GM12801 (cell line): ENCODE measurements around the gene C1QL2.

ENCODE experiments used
- CTCF ChIP-seq: IDR thresholded peaks from one replicate; pipeline ENCODE4 v1.5.1; 2011; ENCODE audit warnings: control low read depth; ENCODE audit not compliant: insufficient read length; ENCODE audit errors: extremely low read depth

The C1QL2 gene

DNA sequence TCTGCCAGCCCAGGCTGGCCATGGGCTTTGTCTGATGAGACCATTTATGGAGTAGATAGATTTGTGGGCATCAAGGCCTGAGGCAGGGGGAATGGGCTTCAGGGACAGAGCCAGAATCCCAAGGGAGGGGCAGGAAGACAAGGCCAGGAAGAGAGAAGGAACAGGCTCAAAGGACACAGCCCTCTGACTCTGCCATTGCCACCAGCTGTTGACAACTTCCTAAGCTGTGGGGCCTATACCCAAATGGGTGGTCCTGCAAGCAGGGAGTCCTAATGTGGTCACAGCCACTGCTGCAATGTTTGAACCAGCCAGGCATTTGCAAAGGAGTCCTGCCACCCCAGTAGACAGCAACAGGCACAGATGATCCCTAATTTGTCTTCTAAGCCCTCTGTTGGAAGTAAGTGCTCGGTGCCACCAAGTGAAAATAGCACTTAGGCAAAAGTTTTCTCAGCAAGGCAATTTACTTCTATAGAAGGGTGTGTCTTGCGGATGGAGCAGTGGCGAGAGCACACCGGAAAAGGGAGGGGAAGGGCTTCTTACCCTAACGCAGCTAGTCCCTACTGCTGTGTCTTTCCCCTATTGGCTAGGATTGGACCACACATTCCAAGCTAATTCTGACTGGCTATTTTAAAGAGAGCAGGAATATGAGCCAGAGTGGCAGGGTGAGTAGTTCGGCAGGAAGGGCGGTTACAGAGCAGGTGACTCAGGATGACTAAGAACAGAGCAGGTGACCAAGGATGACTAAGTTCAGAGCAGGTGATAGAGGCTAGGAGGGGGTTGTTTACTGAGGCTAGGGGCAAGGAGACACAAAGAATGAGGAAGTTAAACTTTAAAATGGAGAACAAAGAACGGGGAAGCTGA lies 47.2 kb downstream of the C1QL2 start:
- no peak for TF ChIP-seq CTCF

DNA sequence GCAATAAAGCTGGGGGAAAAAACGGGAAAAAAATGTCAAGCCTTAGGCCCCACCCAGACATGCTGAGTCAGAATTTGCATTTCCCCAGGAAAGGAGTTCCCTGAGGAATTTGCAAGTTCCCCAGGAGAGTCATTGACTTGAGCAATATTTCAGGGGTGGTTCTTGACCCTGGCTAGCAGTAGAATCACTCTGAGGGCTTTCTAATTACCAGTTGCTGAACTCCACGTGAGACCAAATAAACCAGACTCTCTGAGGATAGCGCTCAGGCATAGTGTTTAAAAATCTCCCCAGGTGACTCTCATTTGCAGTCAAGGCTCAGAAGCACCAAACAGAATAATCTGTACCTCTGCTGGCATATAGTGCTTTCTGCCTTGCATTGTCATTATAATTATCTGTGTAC lies 48.7 kb downstream of the C1QL2 start:
- TF ChIP-seq CTCF = no peak

DNA sequence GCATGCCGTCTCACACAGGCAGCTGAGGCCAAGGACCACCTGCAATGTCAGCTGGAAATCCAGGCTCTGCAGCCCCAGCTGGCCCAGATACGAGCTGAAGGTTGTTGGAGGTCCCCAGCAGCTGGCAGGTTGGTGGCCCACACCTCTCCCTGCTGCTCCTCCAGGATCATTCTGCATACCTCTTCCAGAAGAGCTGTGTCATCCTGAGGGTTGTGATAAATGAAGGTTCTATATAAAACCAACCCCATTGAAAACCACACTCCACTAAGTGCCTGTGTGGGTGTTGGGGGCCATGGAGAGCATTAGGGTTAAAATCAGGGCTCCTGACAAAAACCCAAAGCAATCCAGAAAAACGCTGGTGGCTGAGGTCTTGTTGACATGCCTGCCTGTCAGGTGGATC lies 50.4 kb downstream of the C1QL2 start:
- TF ChIP-seq CTCF = no peak

DNA sequence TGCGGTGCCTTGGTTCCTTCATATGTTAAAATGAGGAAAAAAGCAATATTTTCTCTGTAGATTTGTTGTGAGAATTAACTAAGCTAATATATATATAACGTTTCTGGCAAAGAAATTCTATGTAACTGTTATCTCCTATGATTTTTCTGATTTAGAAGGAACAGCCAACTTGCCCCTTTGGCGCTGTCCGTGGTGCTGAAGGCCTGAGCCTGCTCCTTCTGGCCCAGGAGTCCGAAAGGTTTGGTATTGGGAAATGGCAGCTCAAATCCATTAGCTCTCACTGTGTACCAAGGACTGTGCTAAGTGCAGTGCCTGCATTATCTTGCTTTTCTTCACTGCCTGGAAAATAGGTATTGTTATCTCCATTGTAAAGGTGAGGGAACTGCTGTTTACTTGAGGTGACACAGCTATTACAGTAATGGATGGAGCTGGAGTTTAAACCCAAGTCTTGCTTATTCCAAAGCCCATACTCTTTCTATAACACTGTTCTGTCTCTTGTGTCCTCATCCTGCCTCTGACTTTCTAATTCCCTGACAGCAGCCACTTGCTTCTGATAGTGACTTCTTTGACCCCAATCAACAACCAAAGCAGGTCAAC lies 52.2 kb downstream of the C1QL2 start:
- TF ChIP-seq CTCF = no peak
